Activated CD4-positive, alpha-beta T cell treated with anti-CD3 and anti-CD28 coated beads, Interleukin-2, Interleukin-4, amounts not matched to agents 100 ng/mL and 50 ng/mL, durations not matched to agents 16 hours and 8 hours (primary cell): ENCODE results near the gene CAMTA1.
A peak's percentile ranks its signal among the peaks of the same experiment; 100 is the strongest.

Experiments
- DNase-seq: peaks from one replicate; pipeline ENCODE4 v3.0.0-alpha.2; 2020; ENCODE audit warnings: low spot score

The CAMTA1 gene

GRCh38 chr1:7040969-7041695 is 255.9 kb downstream of the CAMTA1 start:
- DNase-seq = no peak

DNA sequence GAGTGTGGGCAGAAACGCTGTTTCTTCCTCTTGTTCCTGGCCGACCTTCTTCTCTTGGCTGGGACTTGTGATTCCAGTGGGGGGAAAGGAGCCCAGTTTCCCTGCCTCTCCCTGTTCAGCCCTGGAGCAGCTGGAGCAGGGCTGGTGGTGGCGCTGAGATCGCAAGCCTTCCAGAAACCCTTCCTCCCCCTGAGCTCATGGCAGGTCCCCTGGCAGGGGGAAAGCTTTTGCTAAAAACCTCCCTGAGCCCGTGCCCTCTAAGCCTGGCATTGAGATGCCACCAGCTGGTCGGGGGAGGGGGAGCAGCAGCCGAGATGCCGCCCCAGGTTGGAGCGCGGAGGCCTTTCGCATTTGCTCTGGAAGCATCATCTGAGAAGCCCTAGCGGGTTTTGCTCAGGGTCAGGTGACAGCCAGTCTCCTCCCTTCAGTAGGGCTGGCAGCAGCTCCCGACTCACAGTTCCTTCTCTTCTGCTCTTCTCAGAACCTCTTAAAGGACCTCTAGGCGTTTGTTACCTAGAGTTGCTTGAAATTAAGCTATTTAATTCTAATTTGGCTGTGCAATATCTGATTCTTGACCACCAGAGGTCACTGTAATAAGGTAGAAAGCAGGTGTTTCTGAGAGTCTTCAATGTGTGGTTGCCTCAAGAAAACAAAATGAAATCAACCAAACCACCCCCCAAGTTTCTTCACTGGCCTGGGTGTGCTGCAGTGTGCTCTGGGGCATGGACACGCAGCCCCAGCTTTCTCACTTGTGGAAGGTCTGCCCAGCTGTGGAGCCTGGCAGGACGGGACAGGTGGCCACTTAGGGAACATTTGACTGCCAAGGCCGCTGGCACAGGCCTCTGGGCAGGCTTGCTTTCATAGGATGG is 257.3 kb downstream of the CAMTA1 start:
- DNase-seq = peak; percentile 35

- DNase-seq = no peak
These were observed 257.9 kb downstream of the CAMTA1 start for GRCh38 chr1:7043191-7043549.

GRCh38 chr1:7043719-7044535 is 258.7 kb downstream of the CAMTA1 start:
- no peak for DNase-seq

- no peak for DNase-seq
These were observed 260.6 kb downstream of the CAMTA1 start for GRCh38 chr1:7045897-7046296.

DNA sequence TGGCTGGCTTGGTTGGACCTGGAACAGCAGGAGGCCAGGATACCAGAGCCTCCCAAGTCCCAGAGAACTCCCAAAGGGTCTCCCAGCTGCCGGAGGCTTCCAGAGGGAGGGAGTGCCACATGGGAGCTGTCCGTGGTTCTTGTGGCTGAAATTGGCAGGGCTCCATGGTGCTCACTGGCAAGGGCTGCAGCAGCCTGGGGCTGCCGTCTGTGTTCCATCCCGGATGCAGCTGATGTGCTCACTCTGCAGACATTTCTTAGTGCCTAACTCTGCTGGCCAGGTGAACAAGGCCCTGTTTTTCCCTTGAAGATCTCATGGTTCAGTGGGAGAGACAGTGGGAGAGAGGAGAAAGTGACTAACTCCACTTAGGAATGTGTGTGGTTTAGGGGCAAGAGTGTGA is 261.1 kb downstream of the CAMTA1 start:
- no peak for DNase-seq

- no peak for DNase-seq
These were observed 261.6 kb downstream of the CAMTA1 start for GRCh38 chr1:7046891-7047290.

- no peak for DNase-seq
These were observed 262.6 kb downstream of the CAMTA1 start for GRCh38 chr1:7047866-7048265.

DNA sequence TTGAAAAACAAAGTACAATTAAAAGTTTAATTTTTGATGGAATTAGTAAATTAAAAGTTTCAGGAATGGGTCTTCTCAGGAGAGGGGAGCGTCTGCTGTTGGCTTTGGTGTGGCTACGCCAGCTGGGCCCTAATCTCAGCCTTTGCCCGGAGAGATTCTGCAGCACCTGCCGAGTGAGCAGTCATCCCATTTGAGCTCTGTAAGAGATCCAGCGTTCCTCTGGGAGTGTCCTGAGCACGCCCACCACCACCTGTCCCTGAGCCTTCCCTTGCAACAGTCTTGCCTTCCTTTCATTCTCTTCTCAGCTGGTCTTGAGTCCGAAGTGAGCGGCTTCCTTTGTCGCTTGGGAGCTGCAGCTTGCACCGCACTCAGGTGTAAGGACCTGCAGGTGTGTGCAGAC is 263.1 kb downstream of the CAMTA1 start:
- no peak for DNase-seq

- no peak for DNase-seq
These were observed 264.8 kb downstream of the CAMTA1 start for GRCh38 chr1:7049913-7050625.

DNA sequence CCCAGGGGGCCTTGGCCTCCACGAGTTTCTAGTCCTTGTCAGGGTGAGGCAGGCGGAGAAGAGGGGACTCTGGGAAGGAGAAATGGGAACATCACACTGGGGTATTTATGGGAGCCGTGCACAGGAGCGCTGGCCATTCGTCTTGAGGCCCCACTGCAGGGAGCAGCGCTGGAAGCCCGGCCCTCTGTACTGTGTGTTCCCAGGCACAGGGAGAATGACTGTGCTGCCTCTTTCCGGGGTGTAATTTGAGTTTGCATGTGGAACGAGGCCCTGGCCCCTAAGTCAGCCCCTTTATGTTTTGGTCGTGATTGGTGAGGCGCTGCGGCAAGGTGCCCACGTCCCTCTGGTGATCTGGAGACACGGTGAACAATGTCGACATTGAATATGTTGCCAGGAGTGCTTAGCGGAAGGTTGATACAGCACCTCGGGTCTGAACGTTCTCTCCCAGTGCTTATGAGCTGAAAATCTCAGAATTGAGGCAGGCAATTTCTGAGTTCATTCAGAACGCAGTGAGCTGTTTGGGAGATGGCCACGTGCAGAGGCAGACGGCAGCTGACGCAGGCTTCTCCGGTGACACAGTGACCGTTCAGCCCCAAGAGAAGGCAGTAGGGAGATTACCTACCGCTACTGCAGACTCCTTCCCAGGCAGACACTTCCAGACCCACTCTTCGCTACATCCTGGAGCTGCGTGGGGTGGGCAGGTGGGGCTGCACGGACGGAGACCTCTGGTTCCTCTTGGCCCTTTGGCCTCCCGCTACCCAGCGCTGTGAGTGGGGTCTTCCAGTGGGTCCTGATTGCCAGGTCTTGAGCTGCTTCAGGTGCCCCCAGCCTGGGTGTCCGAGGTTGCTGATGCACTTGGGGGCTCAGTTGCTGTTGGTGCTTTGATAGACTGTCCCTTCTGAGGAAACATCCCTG is 265.8 kb downstream of the CAMTA1 start:
- DNase-seq = no peak

- DNase-seq = no peak
These were observed 267.4 kb downstream of the CAMTA1 start for GRCh38 chr1:7052701-7053100.

DNA sequence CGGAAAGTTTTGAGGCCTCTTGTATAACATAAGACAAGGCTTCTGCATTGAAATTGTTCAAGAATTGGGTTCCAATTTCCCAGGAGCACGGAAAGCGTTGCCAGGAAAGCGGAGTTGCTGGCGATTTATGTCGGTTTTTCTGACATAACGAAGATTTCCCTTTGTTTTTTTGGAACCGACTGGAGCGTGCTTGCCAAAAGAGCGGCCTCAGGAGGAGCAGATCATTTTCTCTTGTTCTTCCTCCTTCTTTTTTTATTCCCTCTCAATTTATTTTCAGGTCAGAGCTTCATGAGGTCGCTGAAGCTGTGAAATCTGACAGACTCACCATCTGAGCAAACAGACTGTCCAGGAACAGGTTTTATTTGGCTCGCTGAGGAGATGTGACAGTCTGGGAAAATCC is 275.5 kb downstream of the CAMTA1 start:
- DNase-seq = no peak

DNA sequence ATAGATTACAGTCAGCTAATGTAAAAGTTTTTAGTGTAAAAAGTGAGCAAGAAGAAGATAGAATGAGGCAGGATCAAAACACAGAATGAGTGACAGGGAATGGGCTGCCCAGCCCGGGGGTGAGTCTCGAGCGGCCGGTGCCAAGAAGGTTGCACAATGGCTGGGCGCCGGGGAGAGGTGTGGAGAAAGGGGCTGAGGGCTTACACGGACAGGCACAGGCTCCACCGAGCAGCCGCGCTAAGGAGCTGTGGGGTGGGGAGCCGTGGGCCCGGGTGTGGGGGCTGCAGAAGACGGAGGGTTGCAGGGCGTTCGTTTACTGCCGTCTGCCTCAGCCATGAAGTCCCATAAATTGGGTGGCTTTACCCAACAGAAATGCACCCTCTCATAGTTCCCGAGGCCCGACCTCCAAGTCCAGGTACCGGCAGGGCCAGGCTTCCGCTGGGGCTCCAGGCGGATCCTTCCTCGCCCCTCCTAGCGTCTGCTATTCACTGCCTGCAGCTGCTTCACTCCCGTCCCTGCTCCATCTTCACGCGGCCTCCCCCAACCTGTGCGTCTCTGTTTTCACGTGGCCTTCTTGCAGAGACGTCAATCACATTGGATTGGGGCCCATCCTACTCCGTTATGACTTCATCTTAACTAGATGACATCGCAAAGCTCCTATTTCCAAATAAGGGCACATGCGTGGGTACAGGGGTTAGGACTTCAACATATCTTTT is 277.2 kb downstream of the CAMTA1 start:
- no peak for DNase-seq

DNA sequence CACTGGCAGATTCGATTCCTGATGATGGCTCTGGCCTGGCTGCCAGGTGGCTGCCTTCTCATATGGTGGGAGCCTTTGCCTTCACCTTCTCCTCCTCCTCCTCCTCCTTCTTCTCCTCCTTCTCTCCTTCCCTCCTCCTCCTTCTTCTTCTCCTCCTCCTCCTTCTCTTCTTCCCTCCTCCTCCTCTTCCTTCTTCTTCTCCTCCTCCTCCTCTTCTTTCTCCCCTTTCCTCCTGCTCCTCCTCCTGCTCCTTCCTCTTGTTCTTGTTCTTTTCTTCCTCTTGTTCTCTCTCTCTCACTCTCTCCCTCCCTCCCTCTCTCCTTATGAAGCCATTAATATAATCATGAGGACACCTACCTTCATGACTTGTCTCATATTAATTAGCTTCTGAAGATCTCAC is 278.7 kb downstream of the CAMTA1 start:
- no peak for DNase-seq

- DNase-seq = no peak
These were observed 283.3 kb downstream of the CAMTA1 start for GRCh38 chr1:7068552-7068951.

DNA sequence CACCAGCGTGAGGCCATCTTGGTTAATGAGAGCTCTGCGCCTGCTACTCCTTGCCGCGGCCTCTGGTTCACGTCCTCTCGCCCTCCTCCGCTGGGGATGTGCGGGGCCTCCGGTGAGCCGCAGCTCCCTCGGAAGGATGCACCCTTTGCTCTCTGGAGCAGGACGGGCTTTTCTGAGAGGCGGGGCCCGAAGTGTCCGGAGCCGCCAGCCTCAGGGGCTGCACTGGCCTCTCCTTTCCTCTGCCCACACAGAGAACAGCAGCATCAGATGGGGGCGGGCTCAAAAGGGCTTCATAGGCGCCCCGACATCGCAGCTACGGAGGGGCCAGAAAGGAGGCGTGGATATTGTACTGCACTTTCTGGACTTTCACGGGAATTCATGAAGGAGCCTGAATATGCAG is 284.7 kb downstream of the CAMTA1 start:
- DNase-seq = no peak

GRCh38 chr1:7070389-7071029 is 285.3 kb downstream of the CAMTA1 start:
- peak; percentile 65 for DNase-seq

GRCh38 chr1:7076117-7076516 is 290.9 kb downstream of the CAMTA1 start:
- no peak for DNase-seq

DNA sequence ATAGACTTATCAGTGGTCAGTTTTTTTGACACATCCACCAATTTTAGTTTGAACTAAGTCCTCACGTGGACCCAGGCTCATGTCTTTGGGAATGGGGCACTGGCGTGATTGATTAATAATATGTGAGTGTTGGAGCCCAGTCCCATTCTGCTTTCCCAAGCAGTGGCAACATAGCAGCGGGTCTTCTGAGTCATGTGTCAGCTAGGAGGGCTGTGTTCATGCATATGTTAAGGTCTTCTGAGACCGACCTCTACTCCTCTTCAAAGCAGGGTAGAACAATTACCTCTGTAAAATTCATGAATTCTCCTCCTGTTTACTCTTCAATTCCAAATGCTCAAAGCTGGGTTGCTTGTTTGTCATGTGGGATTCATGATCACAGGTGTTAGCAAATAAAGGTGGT is 291.3 kb downstream of the CAMTA1 start:
- DNase-seq = no peak
